Measurements from ENCODE around the gene CLEC18C.

DNA sequence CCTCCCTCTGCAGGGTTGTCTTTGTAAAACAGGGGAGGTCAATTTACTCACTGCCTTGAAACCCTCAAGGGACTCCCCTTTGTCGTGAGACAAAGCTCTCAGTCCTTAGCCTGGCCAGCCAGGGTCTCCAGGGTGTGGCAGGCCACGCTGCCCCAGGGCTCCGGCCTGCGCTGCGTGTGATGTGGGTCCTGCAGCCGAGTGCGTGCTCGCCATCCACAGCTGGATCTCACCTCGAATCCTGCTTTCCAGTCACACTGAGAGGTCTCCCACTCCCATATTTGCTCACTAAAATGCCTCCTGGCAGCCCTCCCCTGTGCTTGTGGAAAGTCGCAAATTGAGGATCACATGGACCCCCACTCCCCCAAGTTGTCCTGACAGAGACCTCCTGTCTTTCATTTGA lies 10.0 kb upstream of the CLEC18C start:
- TF ChIP-seq ZNF512 (CRISPR knock-in tag; IDR thresholded peaks at IDR 0.05; ENCODE audit: borderline replicate concordance) (no peak), CREM (CRISPR knock-in tag; IDR thresholded peaks at IDR 0.05) (no peak), NR1H2 (CRISPR knock-in tag; IDR thresholded peaks at IDR 0.05) (no peak), SMAD3 (CRISPR knock-in tag; IDR thresholded peaks at IDR 0.05; ENCODE audit: borderline replicate concordance) (no peak), ATF3 (CRISPR knock-in tag; conservative IDR thresholded peaks at IDR 0.05) (no peak)
- TF ChIP-seq, protein P1, sequence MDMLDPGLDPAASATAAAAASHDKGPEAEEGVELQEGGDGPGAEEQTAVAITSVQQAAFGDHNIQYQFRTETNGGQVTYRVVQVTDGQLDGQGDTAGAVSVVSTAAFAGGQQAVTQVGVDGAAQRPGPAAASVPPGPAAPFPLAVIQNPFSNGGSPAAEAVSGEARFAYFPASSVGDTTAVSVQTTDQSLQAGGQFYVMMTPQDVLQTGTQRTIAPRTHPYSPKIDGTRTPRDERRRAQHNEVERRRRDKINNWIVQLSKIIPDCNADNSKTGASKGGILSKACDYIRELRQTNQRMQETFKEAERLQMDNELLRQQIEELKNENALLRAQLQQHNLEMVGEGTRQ (CRISPR knock-in tag; IDR thresholded peaks at IDR 0.05), result no peak
